8988T (cell line): ENCODE measurements around the gene MYL5.

Experiments
- DNase-seq: peaks from one replicate; pipeline ENCODE4 v3.0.0; 2011

MYL5 gene

DNA sequence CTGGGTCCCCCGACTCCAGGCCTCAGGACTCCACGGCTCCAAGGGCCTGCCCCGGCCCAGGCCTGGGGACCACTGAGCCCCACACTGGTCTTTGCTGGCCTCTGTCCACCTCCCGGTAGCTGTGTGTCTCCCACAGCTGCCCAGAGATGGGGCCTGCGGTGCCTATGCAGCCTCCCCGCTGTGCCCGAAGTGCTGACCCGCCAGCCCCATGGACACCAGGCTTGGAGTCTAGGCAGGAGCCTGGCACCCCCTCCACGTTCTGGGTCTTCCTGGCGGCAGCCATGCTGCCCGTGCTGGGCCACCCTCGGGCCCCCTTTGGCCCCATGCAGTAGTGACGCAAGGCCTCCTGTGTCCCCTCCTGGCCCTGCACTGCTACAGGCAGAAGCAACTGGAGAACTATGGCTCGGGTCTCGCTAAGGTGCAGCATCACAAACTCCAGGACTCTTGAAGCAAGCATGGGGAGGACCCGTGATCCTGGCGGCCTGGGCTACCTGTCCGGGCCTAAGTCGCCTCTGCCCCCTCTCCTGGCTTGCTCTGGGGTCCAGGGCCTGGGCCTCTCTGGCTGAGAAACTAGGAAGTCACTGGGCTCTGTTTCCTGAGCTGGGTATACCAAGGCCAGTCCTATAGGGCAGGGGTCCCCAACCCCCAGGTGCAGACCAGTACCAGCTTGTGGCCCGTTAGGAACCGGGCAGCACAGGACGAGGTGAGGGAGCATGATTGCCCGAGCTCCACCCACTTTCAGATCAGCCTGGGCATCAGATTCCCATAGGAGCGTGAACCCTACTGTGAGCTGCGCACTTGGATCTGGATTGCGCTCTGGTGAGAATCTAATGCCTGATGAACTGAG is 917 bp downstream of the MYL5 start:
- no peak for DNase-seq

DNA sequence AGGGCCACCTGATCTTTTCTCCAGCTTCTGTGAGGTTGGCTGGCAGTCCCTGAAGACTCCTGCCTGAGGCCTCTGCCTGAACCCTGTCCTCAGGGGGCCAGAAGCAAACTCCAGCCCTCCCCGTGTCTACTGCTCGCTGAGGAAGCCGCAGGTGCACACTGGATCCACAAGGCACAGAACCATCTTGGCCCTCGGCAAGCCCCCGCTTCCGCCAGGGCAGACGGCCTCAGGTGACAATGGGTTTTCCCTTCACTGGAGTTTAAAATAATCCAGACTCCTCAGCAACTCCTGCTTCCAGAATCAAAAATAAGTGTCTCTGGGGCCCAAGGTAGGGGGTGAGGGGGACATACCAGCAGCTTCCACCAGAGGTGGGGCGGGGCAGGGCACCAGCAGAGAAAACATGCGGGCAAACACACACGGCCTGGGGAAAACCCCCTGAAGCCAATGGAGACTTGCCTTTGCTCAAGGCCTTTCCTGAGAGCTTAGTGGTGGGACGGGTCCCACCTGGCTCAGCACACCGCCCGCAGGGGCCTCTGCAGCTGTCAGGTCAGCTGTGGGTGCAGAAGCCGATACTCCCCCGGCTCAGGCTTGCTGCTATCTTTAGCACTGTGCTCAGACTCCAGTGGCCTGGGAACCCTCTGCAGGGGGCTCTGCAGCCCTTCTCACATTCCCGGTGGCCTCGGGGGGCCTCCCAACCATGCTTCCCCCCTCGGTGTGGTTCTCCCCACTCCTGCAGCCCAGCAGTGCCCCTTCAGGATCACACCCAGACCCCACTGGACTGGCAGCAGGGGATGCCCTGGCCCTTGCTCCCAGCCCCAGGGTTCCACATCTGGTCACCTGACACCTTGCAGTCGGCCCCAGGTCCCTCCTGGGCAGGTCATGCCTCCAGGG is 1.9 kb downstream of the MYL5 start:
- DNase-seq, result no peak

- no peak for DNase-seq
Measured at GRCh38 chr4:676871-677235, 2.5 kb downstream of the MYL5 start.

- no peak for DNase-seq
Measured at GRCh38 chr4:677431-678293, 3.3 kb downstream of the MYL5 start.

DNA sequence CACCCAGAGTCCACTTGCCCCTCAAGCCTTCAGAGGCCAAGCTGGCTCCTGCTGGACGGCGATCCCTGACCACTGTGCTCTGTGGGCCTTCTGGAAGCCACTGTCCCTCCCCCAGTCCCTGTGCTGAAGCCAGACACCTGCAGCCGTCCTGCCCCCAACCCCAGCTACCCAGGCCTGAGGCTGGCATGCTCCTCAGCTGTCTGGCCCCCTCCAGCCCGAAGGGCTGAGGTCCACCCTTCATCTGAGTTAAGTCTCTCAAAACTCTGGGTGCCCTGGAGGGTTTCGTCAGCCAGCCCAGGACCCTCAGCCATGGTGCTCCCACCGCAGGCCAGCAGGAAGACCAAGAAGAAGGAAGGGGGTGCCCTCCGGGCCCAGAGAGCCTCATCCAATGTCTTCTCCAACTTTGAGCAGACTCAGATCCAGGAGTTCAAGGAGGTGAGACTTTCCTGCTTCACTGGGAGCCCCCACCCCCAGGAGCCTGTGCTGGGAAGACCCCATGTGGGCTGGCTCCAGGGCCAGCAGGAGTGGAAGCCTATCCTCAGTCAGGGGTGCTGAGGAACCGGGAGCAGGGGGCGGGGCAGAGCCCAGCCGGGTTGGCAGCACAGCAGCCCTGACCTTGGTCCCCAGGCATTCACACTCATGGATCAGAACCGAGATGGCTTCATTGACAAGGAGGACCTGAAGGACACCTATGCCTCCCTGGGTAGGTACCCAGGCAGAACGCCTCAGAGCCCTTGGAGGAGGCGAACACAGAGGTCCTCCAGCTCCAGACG is 4.2 kb downstream of the MYL5 start:
- no peak for DNase-seq

- no peak for DNase-seq
Measured at GRCh38 chr4:679104-679481, 4.8 kb downstream of the MYL5 start.

GRCh38 chr4:679629-680028 is 5.3 kb downstream of the MYL5 start:
- no peak for DNase-seq

GRCh38 chr4:680091-680490 is 5.7 kb downstream of the MYL5 start:
- DNase-seq, result no peak

- DNase-seq, result no peak
Measured at GRCh38 chr4:680551-680927, 6.2 kb downstream of the MYL5 start.

DNA sequence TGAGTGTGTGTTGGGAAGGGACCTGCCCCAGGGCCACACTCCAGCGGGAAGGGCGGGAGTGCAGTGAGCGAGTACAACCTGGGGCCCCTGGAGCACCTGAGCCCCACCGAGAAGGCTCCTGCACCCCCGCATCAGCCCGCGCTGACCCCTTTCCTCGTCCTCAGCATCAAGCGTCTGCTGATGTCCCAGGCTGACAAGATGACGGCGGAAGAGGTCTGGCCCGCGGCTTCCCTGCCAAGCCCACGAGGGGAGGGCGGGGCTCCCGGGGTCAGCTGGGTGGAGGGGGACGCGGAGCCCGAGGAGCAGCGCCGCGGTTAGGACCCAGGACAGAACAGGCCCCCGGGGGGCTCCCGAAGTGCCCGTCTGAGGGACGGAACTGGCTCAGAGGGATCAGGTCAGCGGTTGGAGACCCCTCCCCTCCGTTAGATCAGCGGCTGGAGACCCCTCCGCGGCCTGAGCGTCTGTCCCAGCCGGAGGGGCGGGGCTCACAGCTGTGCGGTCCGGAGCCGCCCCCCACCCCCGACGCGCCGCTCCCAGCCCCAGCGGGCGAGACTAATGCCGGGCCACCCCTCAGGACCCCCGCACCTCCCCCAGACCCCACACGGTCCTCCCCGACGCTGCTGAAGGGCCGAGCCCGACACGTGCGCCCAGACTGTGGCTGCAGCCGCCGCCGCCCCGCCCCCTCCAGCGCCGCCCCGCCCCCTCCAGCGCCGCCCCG is 6.7 kb downstream of the MYL5 start:
- DNase-seq, result peak; percentile 93

DNA sequence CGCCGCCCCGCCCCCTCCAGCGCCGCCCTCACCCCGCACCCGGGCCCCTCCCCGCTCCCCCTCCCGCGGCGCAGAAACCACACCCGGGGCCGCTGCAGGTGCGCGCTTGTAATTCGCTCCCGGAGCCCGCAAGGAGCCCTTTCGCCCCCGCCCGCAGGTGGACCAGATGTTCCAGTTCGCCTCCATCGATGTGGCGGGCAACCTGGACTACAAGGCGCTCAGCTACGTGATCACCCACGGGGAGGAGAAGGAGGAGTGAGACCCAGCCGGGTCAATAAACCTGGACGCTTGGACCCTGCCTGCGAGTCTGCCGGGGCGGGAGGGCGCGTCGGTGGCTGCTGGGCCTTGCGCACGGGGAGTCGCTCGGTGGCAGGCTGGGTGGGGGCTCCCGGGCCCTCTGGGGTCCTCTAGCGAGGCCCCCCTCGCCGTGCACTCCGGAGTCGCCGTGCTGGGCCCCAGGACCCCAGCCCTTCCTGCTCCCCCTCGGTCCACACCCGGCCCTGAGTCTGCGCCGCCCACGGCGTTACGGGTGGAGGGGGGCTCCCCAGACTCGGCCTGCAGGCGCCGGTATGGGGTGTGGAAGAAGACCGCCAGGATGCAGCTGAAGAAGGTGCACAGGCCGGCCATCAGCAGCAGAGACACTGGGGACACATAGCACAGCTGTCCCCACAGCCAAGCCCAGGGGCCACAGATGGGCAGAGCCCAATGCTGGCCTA is 7.6 kb downstream of the MYL5 start:
- DNase-seq, result no peak

DNA sequence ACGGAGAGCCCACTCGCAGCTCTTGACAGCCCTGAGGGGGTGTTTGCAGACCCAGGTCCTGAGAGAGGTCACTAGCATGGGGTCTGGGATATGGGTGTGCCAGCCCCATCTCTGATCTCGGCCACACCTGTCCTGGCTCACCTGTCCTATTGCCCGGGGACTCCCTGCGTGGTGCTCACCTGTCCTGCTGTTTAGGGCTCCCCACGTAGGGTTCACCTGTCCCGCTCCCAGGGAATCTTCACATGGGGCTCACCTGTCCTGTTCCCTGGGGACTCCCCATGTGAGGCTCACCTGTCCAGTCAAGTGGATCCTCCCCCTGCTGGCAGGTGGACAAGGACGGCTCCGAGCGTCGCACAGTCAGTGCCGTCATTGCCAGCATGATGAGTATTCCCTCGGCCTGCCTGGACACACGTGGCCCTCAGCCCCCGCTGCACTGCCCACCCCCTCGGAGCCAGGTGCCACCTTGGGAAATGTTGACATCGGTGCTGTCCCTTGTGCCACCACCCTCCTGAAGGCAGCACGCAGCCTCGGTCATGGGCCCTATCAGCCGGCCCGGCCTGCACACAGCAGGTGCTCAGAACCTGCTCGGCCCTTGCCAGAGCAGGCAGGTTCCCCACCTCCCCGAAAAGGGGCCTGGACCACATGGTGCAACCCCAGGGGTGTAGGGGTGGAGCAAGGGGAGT is 8.3 kb downstream of the MYL5 start:
- DNase-seq, result no peak

- DNase-seq, result no peak
Measured at GRCh38 chr4:683247-683897, 9.0 kb downstream of the MYL5 start.

- DNase-seq, result peak; percentile 93
Measured at GRCh38 chr4:683982-684622, 9.8 kb downstream of the MYL5 start.

GRCh38 chr4:684623-685327 is 10.4 kb downstream of the MYL5 start:
- no peak for DNase-seq

DNA sequence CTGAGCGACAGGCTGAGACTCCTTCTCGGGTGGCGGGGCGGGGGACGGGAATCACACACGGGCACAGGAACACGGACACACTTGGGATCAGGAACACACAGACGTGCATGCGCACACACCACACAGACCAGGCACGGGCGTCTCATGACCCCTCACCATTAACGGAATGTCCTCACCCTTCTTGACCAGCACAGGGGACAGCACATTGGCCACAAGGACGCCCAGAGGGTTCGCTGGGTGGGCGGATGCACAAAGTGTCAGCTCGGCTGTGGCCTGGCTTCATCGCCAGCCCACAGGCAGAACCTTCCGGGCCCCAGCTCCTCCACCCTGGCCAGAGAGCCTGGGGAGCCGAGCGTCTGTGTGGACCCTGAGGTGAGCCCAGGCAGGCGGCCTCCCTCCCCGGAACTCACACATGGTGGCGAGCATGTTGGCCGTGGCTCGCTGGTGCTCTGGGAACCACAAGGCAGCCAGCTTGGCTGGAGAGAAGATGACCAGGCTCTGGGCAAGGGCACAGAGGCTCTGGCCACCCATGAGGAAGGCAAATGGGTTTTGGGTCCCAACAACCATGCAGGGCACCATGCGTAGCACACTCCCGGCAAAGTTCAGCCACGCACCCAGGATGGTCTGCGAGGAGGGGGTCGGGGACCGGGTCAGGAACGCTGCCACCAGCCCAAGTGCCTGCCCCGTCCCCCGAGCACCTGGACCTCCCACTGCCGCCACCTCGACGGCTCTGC is 11.5 kb downstream of the MYL5 start:
- DNase-seq, result no peak

DNA sequence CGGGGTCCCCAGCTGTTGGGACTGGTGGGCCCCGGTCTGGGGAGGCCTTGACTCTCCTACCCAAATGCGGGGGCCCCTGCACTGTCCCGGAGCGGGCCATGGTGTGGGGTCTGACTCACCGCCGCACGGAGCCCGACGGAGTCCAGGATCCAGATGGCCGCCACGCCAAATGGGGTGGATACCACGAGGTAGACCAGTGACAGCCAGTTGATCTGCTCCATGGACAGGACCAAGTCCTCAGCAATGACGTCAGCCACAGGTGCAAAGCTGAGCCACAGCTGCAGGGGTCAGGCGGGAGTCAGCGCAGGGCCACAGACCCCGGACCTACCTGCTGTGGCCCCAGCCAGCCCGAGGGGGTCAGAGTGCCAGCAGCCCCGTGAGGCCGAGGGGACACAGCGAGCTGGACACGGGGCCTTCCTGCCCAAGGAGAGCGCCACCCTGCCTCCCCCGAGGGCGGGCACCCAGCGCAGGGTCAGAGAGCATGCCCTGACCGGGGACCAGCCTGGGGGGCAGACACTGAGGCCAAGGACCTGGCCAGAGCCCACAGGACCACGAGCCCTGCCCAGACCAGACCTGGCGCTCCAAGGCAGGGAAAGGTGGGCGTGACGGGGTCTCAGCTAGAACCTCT is 12.2 kb downstream of the MYL5 start:
- DNase-seq, result no peak
